Pancreas (tissue), 10 donors: ENCODE measurements around the gene GLRX2. TPM values are rescaled to one million over a fixed set of nuclear protein-coding genes. Genes with fewer than 3 reads are reported as not detected.

ENCODE experiments used
- ATAC-seq, 4 donors: fragments of 200-7000 bp; cut with Tn5 transposase; one replicate each; pipeline versions ENCODE4 v1.8.0 to v1.9.1; 2020; ENCODE audit warnings: mild to moderate bottlenecking in 4 of 4, moderate library complexity in 4 of 4
- DNase-seq, 6 donors: peaks; one replicate each; pipeline ENCODE4 v3.0.0-alpha.2; 2020
- FAIRE-seq: peaks from 2 replicates; lab custom pipeline; 2012; peaks lifted over from hg19 to GRCh38; lab: Jason Lieb, UNC
- H3K27ac ChIP-seq, 4 donors: fragments of 200-600 bp; sonication (generic); 1 replicate in 3 of 4; 2 replicates in 1 of 4; pipeline versions ENCODE4 v1.5.0 to v1.8.0; 2020
- H3K27me3 ChIP-seq, 4 donors: fragments of 200-600 bp; one replicate each; pipeline ENCODE4 v1.8.0; 2021
- H3K36me3 ChIP-seq, 3 donors: fragments of 200-600 bp; sonication (generic) in 1 of 3; one replicate each; pipeline versions ENCODE4 v1.5.0 to v1.8.0; 2020 to 2021
- H3K4me1 ChIP-seq, 3 donors: fragments of 200-600 bp; one replicate each; pipeline ENCODE4 v1.8.0; 2021
- H3K4me3 ChIP-seq, 4 donors: fragments of 200-600 bp; sonication (generic) in 2 of 4; one replicate each; pipeline versions ENCODE4 v1.5.0 to v1.8.0; 2020 to 2021
- H3K9me3 ChIP-seq, 4 donors: fragments of 200-600 bp; one replicate each; pipeline ENCODE4 v1.8.0; 2021
- WGBS, 2 donors: extraction: QIAGEN DNeasy Blood & Tissue Kit; methylation state at CpG; one replicate each; pipeline ENCODE4 v1.1.7; 2013; 5-methylcytosine and 5-hydroxymethylcytosine counted together
- intact Hi-C, 3 donors: fragments of 100-400 bp; cut with DNase I; formaldehyde crosslinking; loops; one replicate each; pipeline versions ENCODE4 v1.11.1 to v1.14.2; 2022
- polyA plus RNA-seq, 2 donors: library from polyadenylated mRNA; stranded (reverse); fragments of 200-250 nt; gene quantifications; one replicate each; pipeline ENCODE4 v1.2.3, GENCODE V29; 2013
- total RNA-seq, 6 donors: library from RNA; stranded (reverse); fragmentation: NEBNext Ultra II Directional in 4 of 6; extraction: Animal tissue kit (Norgen Biotek cat#: 25700) in 4 of 6; gene quantifications; one replicate each; pipeline versions ENCODE4 v1.2.1 to v1.2.4, GENCODE V29; 2021 to 2023
- TF ChIP-seq, protein P1 (sequence below), 4 donors: fragments of 200-600 bp; sonication (generic) in 3 of 4; IDR thresholded peaks; one replicate each; pipeline versions ENCODE4 v1.5.0 to v1.8.0; 2021; ENCODE audit warnings: antibody characterized with exemption in 4 of 4
- donor health status: healthy with polysubstance abuse.
- donor health status: DM: no; HTN: no; CAD: no; lungs with moderate emphysema.
- donor health status: DM: no; HTN: no; CAD: no.
- donor health status: control.
- donor health status: control.
- donor health status: Bipolar disorder and iron deficiency.
- donor health status: DM: yes; HTN: yes; CAD: no.
- donor health status: DM: no; HTN: no; CAD: no.
- donor health status: DM: no; HTN: no; CAD: no.
- donor health status: DM: yes; HTN: yes; CAD: no.

Gene GLRX2
- total and polyA plus RNA-seq, 8 donors = 4.1 to 12.9 (median 6.3) TPM

DNA sequence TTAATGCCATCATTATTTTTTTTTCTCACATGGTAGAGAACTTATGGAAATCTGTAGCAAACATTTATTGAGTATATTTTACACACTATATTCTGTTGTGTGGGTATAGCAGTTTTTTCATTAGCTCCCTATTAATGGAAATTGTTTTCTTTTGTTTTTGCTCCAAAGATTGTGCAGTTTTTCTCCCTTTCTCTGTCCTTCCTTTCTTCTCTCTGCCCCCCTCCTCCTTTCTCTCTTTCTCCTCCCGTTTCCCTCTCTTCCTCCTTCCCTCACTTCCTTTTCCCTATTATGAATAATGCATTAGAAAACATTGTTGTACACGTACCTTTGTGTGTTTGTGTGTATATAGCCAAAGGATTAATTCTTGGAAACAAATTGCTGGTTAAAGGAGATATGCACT lies 37.2 kb upstream of the GLRX2 start:
- peaks cover 0 to 7% (median 5%) of the 10 kb centered on the region in 3 donors for H3K36me3 ChIP-seq
- H3K4me1 ChIP-seq = no peaks in the 10 kb centered on the region
- H3K27me3 ChIP-seq = no peaks in the 10 kb centered on the region
- 64 to 76% methylated on average over 2 of the region's 2 CpGs for WGBS, 2 donors
- no peaks in the 10 kb centered on the region for H3K9me3 ChIP-seq
- intact Hi-C loops = no loop called here
- H3K4me3 ChIP-seq = no peak overlapping the region
- ATAC-seq (no peak), DNase-seq (no peak), FAIRE-seq (no peak)
- no peak overlapping the region for H3K27ac ChIP-seq
- TF ChIP-seq, protein P1, sequence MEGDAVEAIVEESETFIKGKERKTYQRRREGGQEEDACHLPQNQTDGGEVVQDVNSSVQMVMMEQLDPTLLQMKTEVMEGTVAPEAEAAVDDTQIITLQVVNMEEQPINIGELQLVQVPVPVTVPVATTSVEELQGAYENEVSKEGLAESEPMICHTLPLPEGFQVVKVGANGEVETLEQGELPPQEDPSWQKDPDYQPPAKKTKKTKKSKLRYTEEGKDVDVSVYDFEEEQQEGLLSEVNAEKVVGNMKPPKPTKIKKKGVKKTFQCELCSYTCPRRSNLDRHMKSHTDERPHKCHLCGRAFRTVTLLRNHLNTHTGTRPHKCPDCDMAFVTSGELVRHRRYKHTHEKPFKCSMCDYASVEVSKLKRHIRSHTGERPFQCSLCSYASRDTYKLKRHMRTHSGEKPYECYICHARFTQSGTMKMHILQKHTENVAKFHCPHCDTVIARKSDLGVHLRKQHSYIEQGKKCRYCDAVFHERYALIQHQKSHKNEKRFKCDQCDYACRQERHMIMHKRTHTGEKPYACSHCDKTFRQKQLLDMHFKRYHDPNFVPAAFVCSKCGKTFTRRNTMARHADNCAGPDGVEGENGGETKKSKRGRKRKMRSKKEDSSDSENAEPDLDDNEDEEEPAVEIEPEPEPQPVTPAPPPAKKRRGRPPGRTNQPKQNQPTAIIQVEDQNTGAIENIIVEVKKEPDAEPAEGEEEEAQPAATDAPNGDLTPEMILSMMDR (IDR thresholded peaks at IDR 0.05) = no peak

DNA sequence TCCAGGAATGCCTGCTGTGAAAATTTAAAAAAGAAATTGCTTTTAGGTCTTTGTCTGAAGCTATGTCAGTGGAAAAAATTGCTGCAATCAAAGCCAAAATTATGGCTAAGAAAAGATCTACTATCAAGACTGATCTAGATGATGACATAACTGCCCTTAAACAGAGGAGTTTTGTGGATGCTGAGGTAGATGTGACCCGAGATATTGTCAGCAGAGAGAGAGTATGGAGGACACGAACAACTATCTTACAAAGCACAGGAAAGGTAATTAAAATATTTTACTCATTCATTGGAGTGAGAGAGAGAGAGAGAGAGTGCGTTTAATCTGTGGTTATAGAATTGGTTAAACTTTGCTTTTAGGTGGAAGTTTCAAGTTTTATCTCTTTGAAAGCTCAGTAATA lies 36.6 kb upstream of the GLRX2 start:
- H3K4me1 ChIP-seq = no peaks in the 10 kb centered on the region
- H3K36me3 ChIP-seq = peaks cover 0 to 7% (median 5%) of the 10 kb centered on the region in 3 donors
- H3K9me3 ChIP-seq = no peaks in the 10 kb centered on the region
- no peak overlapping the region for H3K4me3 ChIP-seq
- DNase-seq (no peak), ATAC-seq (no peak), FAIRE-seq (no peak)
- H3K27me3 ChIP-seq = no peaks in the 10 kb centered on the region
- no peak overlapping the region for H3K27ac ChIP-seq
- intact Hi-C loops = no loop called here
- 71 to 87% methylated on average over 3 of the region's 3 CpGs for WGBS, 2 donors
- TF ChIP-seq, protein P1 (IDR thresholded peaks at IDR 0.05) = no peak

GRCh38 chr1:193140254-193140653 lies 35.0 kb upstream of the GLRX2 start:
- no peak for DNase-seq
- TF ChIP-seq, protein P1 (IDR thresholded peaks at IDR 0.05) = no peak
- FAIRE-seq = no peak
- Histone ChIP-seq H3K4me1 (no peaks in the 10 kb centered on the region), H3K9me3 (no peaks in the 10 kb centered on the region), H3K4me3 (no peak overlapping the region), H3K27ac (no peak overlapping the region), H3K27me3 (no peaks in the 10 kb centered on the region), H3K36me3 (peaks cover 0 to 7% (median 5%) of the 10 kb centered on the region in 3 donors)
- intact Hi-C loops = no loop called here
- 59 to 62% methylated on average over 7 of the region's 7 CpGs for WGBS, 2 donors
- no peak for ATAC-seq

DNA sequence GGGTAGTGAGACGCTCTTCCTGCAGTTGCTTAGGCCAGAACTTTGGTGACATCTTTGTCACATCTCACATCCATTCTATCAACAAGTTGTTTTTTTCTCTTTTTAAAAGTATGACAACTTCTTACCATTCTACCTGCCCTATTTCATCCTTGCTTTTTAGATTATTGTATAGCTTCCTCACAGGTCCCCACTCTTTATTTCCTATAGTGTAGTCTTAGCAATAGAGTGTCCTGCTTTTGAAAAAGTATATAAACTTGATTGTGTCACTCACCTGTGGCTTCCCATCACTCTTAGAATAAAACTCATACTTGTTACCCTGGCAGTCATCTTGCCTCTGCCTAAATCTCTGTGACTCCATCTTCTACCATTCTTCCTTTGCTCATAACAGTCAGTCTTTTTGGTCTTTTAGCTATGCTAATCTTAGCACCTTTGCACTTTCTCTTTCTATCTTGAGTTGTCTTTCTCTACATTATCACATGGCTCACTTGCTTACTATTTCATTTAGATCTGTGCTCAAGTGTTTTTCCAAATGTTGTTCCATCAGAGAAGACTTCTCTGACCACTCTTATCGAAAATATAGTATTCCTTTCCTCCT lies 26.1 kb upstream of the GLRX2 start:
- no peak overlapping the region for H3K27ac ChIP-seq
- H3K4me3 ChIP-seq = no peak overlapping the region
- no peak for ATAC-seq
- intact Hi-C loops = no loop called here
- 97 to 98% methylated on average over 2 of the region's 2 CpGs for WGBS, 2 donors
- H3K4me1 ChIP-seq = no peaks in the 10 kb centered on the region
- no peaks in the 10 kb centered on the region for H3K9me3 ChIP-seq
- TF ChIP-seq, protein P1 (IDR thresholded peaks at IDR 0.05) = no peak
- H3K27me3 ChIP-seq = no peaks in the 10 kb centered on the region
- DNase-seq = no peak
- no peak for FAIRE-seq
- peaks cover 0 to 15% (median 0%) of the 10 kb centered on the region in 3 donors for H3K36me3 ChIP-seq

GRCh38 chr1:193125369-193125768 lies 20.2 kb upstream of the GLRX2 start:
- FAIRE-seq = no peak
- Histone ChIP-seq H3K4me1 (peaks cover 9 to 21% (median 14%) of the 10 kb centered on the region in 3 donors), H3K4me3 (no peak overlapping the region), H3K9me3 (no peaks in the 10 kb centered on the region), H3K27me3 (no peaks in the 10 kb centered on the region), H3K36me3 (peaks cover 0 to 3% (median 0%) of the 10 kb centered on the region in 3 donors), H3K27ac (no peak overlapping the region)
- 93 to 94% methylated on average over 6 of the region's 6 CpGs for WGBS, 2 donors
- intact Hi-C loops = no loop called here
- no peak for ATAC-seq
- TF ChIP-seq, protein P1 (IDR thresholded peaks at IDR 0.05) = no peak
- DNase-seq = no peak
